Coronary artery (tissue), 2 donors: ENCODE measurements around the gene DDHD1.
A peak's percentile ranks its signal among the peaks of the same experiment; 100 is the strongest.

Experiments used
- DNase-seq: peaks from one replicate; pipeline ENCODE4 v3.0.0-alpha.2; 2017; ENCODE audit warnings: low spot score
- H3K27ac ChIP-seq, 2 donors: fragments of 200-600 bp; sonication (generic); one replicate each; pipeline ENCODE4 v1.5.1; 2016 to 2019
- H3K4me3 ChIP-seq: fragments of 200-600 bp; sonication (generic); 2 replicates; pipeline ENCODE4 v1.5.1; 2016; ENCODE audit warnings: mild to moderate bottlenecking, moderate library complexity
- CTCF ChIP-seq: fragments of 200-600 bp; sonication (generic); IDR thresholded peaks from one replicate; pipeline ENCODE4 v1.5.1; 2019; ENCODE audit warnings: antibody characterized with exemption

Gene DDHD1

GRCh38 chr14:53060046-53060445 lies 93.1 kb downstream of the DDHD1 start:
- DNase-seq, result no peak
- Histone ChIP-seq H3K4me3 (no peak overlapping the region), H3K27ac (no peak overlapping the region)
- TF ChIP-seq CTCF, result no peak

- no peak overlapping the region for H3K27ac ChIP-seq
- no peak for DNase-seq
- TF ChIP-seq CTCF, result peak; percentile 54
- no peak overlapping the region for H3K4me3 ChIP-seq
Observed at GRCh38 chr14:53055003-53055402, 98.1 kb downstream of the DDHD1 start.

GRCh38 chr14:53054457-53054856 lies 98.7 kb downstream of the DDHD1 start:
- DNase-seq, result no peak
- no peak overlapping the region for H3K27ac ChIP-seq
- no peak overlapping the region for H3K4me3 ChIP-seq
- no peak for TF ChIP-seq CTCF

- Histone ChIP-seq H3K27ac (no peak overlapping the region), H3K4me3 (no peak overlapping the region)
- DNase-seq, result no peak
- TF ChIP-seq CTCF, result no peak
Observed at GRCh38 chr14:53048631-53049030, 104.5 kb downstream of the DDHD1 start.

GRCh38 chr14:53047307-53048069 lies 105.6 kb downstream of the DDHD1 start:
- no peak overlapping the region for H3K4me3 ChIP-seq
- DNase-seq, result no peak
- no peak overlapping the region for H3K27ac ChIP-seq
- TF ChIP-seq CTCF, result no peak

- peak overlapping the region; percentile 13 to 30 for H3K27ac ChIP-seq
- TF ChIP-seq CTCF, result no peak
- H3K4me3 ChIP-seq, result no peak overlapping the region
- no peak for DNase-seq
Observed at GRCh38 chr14:53044486-53044885, 108.6 kb downstream of the DDHD1 start.

GRCh38 chr14:53043027-53043581 lies 110.0 kb downstream of the DDHD1 start:
- H3K27ac ChIP-seq, result peak overlapping the region; percentile 4 to 64
- DNase-seq, result no peak

More at GRCh38 chr14:53043027-53043581, 110.0 kb downstream of the DDHD1 start:
- H3K4me3 ChIP-seq, result peak overlapping the region; percentile 34
- no peak for TF ChIP-seq CTCF
